Measurements from ENCODE around the gene BET1L.
A peak's percentile ranks its signal among the peaks of the same experiment; 100 is the strongest.

BET1L gene

DNA sequence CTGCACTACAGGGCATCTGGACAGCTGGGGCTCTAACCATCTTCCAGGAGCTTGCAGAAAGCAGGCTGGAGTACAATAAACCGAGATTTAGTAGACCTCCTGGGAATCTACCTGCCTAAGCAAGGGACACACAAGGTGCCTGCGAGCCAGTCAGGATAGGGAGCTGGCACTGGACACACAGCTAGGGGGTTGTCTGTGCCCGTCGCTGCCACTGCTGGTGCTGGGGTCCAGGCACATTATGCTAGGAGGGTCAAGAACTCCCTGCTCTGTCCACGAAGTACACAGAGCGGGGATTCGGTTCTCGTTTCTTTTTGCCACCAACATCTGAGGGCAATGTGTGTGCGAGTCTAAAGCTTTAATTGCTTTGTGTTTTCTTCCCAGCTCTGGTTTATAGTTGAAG, 4.5 kb upstream of the BET1L start:
- TF ChIP-seq CTCF (IDR thresholded peaks at IDR 0.05; ENCODE audit: low read depth, low read length): no peak
- no peak for DNase-seq
- H3K4me1 ChIP-seq: no peaks in the 10 kb centered on the region
- H3K36me3 ChIP-seq: peaks cover 9% of the 10 kb centered on the region
- no peaks in the 10 kb centered on the region for H3K9me3 ChIP-seq
- H3K27me3 ChIP-seq: no peaks in the 10 kb centered on the region
- H3K4me3 ChIP-seq (ENCODE audit: low read depth, low read length): no peak overlapping the region

DNA sequence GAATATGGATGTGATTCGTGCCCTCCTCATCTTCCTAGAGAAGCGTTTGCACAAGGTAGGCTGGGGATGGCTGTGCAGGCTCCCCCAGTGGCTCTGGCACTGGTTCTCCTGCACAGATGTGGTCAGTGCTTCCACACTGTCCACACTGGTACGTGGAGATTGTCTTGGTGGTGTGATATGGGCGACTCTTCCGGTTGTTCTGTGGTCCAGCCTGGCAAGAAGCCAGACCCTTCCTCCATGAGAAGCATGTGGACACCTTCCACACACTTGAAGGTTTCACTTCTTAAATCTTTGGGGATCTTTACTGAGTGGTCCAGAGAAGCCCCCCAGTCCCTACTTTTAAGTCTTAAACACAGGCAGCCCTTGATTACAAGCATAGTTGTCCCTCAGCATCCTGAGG, 4.1 kb upstream of the BET1L start:
- Histone ChIP-seq H3K9me3 (no peaks in the 10 kb centered on the region), H3K4me1 (no peaks in the 10 kb centered on the region), H3K36me3 (peaks cover 9% of the 10 kb centered on the region), H3K27me3 (no peaks in the 10 kb centered on the region), H3K4me3 (ENCODE audit: low read depth, low read length) (no peak overlapping the region)
- DNase-seq: no peak
- TF ChIP-seq CTCF (IDR thresholded peaks at IDR 0.05; ENCODE audit: low read depth, low read length): no peak

- Histone ChIP-seq H3K27me3 (no peaks in the 10 kb centered on the region), H3K4me3 (ENCODE audit: low read depth, low read length) (no peak overlapping the region), H3K4me1 (no peaks in the 10 kb centered on the region), H3K9me3 (no peaks in the 10 kb centered on the region), H3K36me3 (peaks cover 9% of the 10 kb centered on the region)
- no peak for DNase-seq
- no peak for TF ChIP-seq CTCF (IDR thresholded peaks at IDR 0.05; ENCODE audit: low read depth, low read length)
These were observed 3.6 kb upstream of the BET1L start for GRCh38 chr11:210803-211180.

DNA sequence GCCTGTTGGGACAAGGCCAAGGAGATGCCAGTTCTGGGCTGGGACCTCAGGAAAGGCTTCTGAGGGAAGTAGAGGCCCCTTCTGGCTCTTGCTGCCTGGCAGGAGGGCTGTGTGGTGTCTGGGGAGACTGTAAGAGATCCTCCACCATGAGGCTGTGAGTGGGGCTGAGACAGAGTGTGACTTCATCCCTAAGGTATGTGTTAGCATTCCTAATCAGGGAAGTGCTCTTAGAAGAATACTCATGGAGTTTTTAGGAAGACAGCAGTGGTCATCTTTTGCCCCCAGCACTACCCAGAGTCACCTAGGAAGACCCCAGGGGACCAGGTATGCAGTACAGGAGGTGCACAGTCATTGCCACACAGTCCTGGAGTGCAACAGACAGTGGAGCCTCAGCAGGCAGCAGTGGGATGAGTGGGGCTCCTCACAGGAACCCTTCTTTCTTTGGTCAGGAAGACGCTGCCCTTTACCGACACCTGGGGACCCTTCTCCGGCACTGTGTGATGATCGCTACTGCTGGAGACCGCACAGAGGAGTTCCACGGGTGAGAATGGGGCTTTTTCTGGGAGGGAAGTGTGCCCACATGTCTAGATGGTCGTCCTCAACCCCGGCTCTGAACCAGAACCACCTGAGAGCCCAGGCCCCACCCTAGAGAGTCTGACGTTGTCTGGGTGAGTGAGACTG, 3.1 kb upstream of the BET1L start:
- Histone ChIP-seq H3K4me3 (ENCODE audit: low read depth, low read length) (no peak overlapping the region), H3K36me3 (peaks cover 9% of the 10 kb centered on the region), H3K27me3 (no peaks in the 10 kb centered on the region), H3K9me3 (no peaks in the 10 kb centered on the region), H3K4me1 (no peaks in the 10 kb centered on the region)
- no peak for DNase-seq
- no peak for TF ChIP-seq CTCF (IDR thresholded peaks at IDR 0.05; ENCODE audit: low read depth, low read length)

- peak overlapping the region; percentile 78 for H3K4me3 ChIP-seq (ENCODE audit: low read depth, low read length)
- TF ChIP-seq CTCF (IDR thresholded peaks at IDR 0.05; ENCODE audit: low read depth, low read length): no peak
- peaks cover 9% of the 10 kb centered on the region for H3K36me3 ChIP-seq
- H3K9me3 ChIP-seq: no peaks in the 10 kb centered on the region
- DNase-seq: no peak
- no peaks in the 10 kb centered on the region for H3K27me3 ChIP-seq
- H3K4me1 ChIP-seq: no peaks in the 10 kb centered on the region
These were observed 2.3 kb upstream of the BET1L start for GRCh38 chr11:209275-210121.

DNA sequence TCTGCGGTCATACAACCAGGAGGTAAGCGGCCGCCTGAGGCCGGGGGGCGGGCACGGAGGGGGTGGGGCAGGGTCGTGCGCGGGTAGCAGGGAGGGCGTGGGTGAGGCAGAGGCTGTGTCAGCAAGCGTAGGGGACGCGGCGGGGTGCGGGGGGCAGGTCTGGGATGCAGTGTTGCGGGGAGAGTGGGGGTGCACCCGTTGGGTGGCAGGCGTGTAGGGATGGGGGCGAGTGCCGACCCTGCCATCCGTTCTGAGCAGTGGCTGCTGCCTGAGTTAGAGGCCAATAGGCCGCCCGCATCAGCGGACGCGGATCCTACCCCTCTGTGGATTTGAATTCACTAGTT, 1.7 kb upstream of the BET1L start:
- peak overlapping the region; percentile 78 for H3K4me3 ChIP-seq (ENCODE audit: low read depth, low read length)
- H3K36me3 ChIP-seq: peaks cover 9% of the 10 kb centered on the region
- H3K9me3 ChIP-seq: no peaks in the 10 kb centered on the region
- H3K27me3 ChIP-seq: no peaks in the 10 kb centered on the region
- no peak for TF ChIP-seq CTCF (IDR thresholded peaks at IDR 0.05; ENCODE audit: low read depth, low read length)
- no peak for DNase-seq
- H3K4me1 ChIP-seq: no peaks in the 10 kb centered on the region

Measured in BE2C (cell line).